K562 (cell line): ENCODE measurements around the gene ATP6V0C. TPM values are rescaled to one million over a fixed set of nuclear protein-coding genes. Genes with fewer than 3 reads are reported as not detected.

Experiments used
- BCOR ChIP-seq: fragments of 450-650 bp; IDR thresholded peaks from 2 replicates; pipeline ENCODE4 v1.6.1; 2016
- BRCA1 ChIP-seq, 2 experiments: fragments of 450-650 bp in 1 of 2; sonication (generic) in 1 of 2; formaldehyde crosslinking in 1 of 2; IDR thresholded peaks; 2 replicates each; pipeline versions ENCODE4 v1.5.0 to v1.6.1; 2017 to 2020; ENCODE audit warnings: mild to moderate bottlenecking in 1 of 2, missing genetic modification reagents in 1 of 2
- CBX2 ChIP-seq: fragments of 200-600 bp; sonication (generic); IDR thresholded peaks from one replicate; pipeline ENCODE4 v1.6.1; 2012; ENCODE audit warnings: mild to moderate bottlenecking, low read length, inconsistent platforms; ENCODE audit not compliant: insufficient read depth, poor library complexity, severe bottlenecking
- CBX5 ChIP-seq: IDR thresholded peaks from 2 replicates; pipeline ENCODE4 v1.6.1; 2014; ENCODE audit warnings: low read depth, borderline replicate concordance
- ELF1 ChIP-seq: fragments of 200-800 bp; sonication (Bioruptor generic); IDR thresholded peaks from 2 replicates; pipeline ENCODE4 v1.6.1; 2016; ENCODE audit warnings: missing genetic modification characterization, missing compliant biosample characterization
- ELK3 ChIP-seq: fragments of 450-650 bp; formaldehyde crosslinking; IDR thresholded peaks from 2 replicates; pipeline ENCODE4 v1.4.0; 2020; ENCODE audit warnings: mild to moderate bottlenecking
- FOXP4 ChIP-seq: sonication (generic); formaldehyde crosslinking; IDR thresholded peaks from 2 replicates; pipeline ENCODE4 v1.8.0; 2022; ENCODE audit warnings: mild to moderate bottlenecking, missing genetic modification reagents, borderline replicate concordance
- HDAC3 ChIP-seq: fragments of 450-650 bp; IDR thresholded peaks from 2 replicates; pipeline ENCODE4 v1.6.1; 2018; ENCODE audit warnings: borderline replicate concordance, mild to moderate bottlenecking, moderate library complexity; ENCODE audit not compliant: partially characterized antibody
- KAT8 ChIP-seq: fragments of 450-650 bp; IDR thresholded peaks from 2 replicates; pipeline ENCODE4 v1.6.1; 2016; ENCODE audit warnings: low read depth, mild to moderate bottlenecking
- MEIS2 ChIP-seq: fragments of 450-650 bp; IDR thresholded peaks from 2 replicates; pipeline ENCODE4 v1.6.1; 2014; ENCODE audit warnings: mild to moderate bottlenecking; ENCODE audit not compliant: partially characterized antibody
- NELFE ChIP-seq: IDR thresholded peaks from 2 replicates; pipeline ENCODE4 v1.6.1; 2011; ENCODE audit warnings: mild to moderate bottlenecking; ENCODE audit not compliant: insufficient read depth, insufficient read length
- POLR3G ChIP-seq: IDR thresholded peaks from 2 replicates; pipeline ENCODE4 v1.6.1; 2011; ENCODE audit not compliant: insufficient read length, insufficient replicate concordance; ENCODE audit errors: extremely low read depth
- SIN3A ChIP-seq, 2 experiments: fragments of 150-350 bp in 1 of 2; IDR thresholded peaks; 2 replicates each; pipeline ENCODE4 v1.6.1; 2011 to 2016; ENCODE audit warnings: borderline replicate concordance in 2 of 2, low read depth in 2 of 2, low read length in 2 of 2, mild to moderate bottlenecking in 2 of 2, moderate library complexity in 2 of 2; ENCODE audit not compliant: control insufficient read depth in 1 of 2
- SP1 ChIP-seq: sonication (generic); formaldehyde crosslinking; IDR thresholded peaks from 2 replicates; pipeline ENCODE4 v1.8.1; 2022; ENCODE audit warnings: mild to moderate bottlenecking, missing genetic modification reagents
- ZBTB17 ChIP-seq: fragments of 450-650 bp; formaldehyde crosslinking; IDR thresholded peaks from 2 replicates; pipeline ENCODE4 v1.4.0; 2020; ENCODE audit warnings: mild to moderate bottlenecking
- ZBTB49 ChIP-seq: sonication (generic); formaldehyde crosslinking; IDR thresholded peaks from 2 replicates; pipeline ENCODE4 v1.8.0; 2022; ENCODE audit warnings: missing genetic modification reagents, mild to moderate bottlenecking, borderline replicate concordance
- polyA plus RNA-seq, 8 experiments: library from polyadenylated mRNA; depleted of rRNA in 4 of 8; stranded (reverse) in 5 of 8; unstranded in 3 of 8; fragments of >200 nt; fragmentation: Nextera tagmentation in 2 of 8; fragmentation: Illumina TruSeq in 1 of 8; extraction: Ambion mirVana in 2 of 8; extraction: Trizol in 1 of 8; gene quantifications; 2 replicates each; pipeline versions ENCODE4 v1.2.1 to v1.2.3, GENCODE V29; 2011 to 2014; ENCODE audit warnings: inconsistent platforms in 1 of 8, missing spikeins in 1 of 8
- total RNA-seq, 7 experiments: library from RNA; depleted of rRNA in 6 of 7; stranded (reverse); fragments of >200 nt in 6 of 7; fragmentation: Illumina TruSeq in 2 of 7; extraction: Trizol in 2 of 7; gene quantifications; 2 replicates each; pipeline versions ENCODE4 v1.2.1 to v1.2.3, GENCODE V29; 2011 to 2021; ENCODE audit warnings: low replicate concordance in 1 of 7
- TF ChIP-seq, protein P1 (sequence below): sonication (generic); IDR thresholded peaks from 2 replicates; pipeline ENCODE4 v1.6.1; 2016
- TF ChIP-seq, protein P2 (sequence below): fragments of 450-650 bp; IDR thresholded peaks from 2 replicates; pipeline ENCODE4 v1.6.1; 2016; ENCODE audit warnings: missing biosample characterization, missing genetic modification characterization

Gene ATP6V0C
- total and polyA plus RNA-seq, 9 of the 15 experiments (the other 6 are each of a cell fraction or from before 2014, with no cell fraction given): 2.9 to 228 (median 22.7) TPM

- TF ChIP-seq SIN3A (IDR thresholded peaks at IDR 0.05; ENCODE audit: borderline replicate concordance in 2 of 2, control insufficient read depth in 1 of 2, low read depth in 2 of 2, low read length in 2 of 2) (peak in 1 of 2 experiments; percentile 49; a peak in 1 of 4 replicates), NELFE (no peak), FOXP4 (CRISPR knock-in tag) (0 out of 2 replicates have a peak, but pooled peaks have one; percentile 58), KAT8 (no peak), ZBTB17 (no peak), BRCA1 (IDR thresholded peaks at IDR 0.05) (no peak), BRCA1 (CRISPR knock-in tag; IDR thresholded peaks at IDR 0.05) (no peak), ELK3 (CRISPR knock-in tag) (no peak), ZBTB49 (CRISPR knock-in tag) (0 out of 2 replicates have a peak, but pooled peaks have one; percentile 81), CBX2 (no peak), MEIS2 (peak; percentile 7), SP1 (CRISPR knock-in tag) (peak; percentile 79), HDAC3 (no peak), ELF1 (tag) (peak; percentile 97), BCOR (peak; percentile 72; the same call in 1 of the 2 replicates), CBX5 (no peak), POLR3G (no peak)
- TF ChIP-seq, protein P1, sequence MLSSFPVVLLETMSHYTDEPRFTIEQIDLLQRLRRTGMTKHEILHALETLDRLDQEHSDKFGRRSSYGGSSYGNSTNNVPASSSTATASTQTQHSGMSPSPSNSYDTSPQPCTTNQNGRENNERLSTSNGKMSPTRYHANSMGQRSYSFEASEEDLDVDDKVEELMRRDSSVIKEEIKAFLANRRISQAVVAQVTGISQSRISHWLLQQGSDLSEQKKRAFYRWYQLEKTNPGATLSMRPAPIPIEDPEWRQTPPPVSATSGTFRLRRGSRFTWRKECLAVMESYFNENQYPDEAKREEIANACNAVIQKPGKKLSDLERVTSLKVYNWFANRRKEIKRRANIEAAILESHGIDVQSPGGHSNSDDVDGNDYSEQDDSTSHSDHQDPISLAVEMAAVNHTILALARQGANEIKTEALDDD: no peak
- TF ChIP-seq, protein P2, sequence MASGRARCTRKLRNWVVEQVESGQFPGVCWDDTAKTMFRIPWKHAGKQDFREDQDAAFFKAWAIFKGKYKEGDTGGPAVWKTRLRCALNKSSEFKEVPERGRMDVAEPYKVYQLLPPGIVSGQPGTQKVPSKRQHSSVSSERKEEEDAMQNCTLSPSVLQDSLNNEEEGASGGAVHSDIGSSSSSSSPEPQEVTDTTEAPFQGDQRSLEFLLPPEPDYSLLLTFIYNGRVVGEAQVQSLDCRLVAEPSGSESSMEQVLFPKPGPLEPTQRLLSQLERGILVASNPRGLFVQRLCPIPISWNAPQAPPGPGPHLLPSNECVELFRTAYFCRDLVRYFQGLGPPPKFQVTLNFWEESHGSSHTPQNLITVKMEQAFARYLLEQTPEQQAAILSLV (tag): no peak
Observed at GRCh38 chr16:2537451-2538379, 24.0 kb downstream of the ATP6V0C start, which contains the start of gene PDPK1 (continued).
